SW480 (cell line): Measurements from ENCODE around the gene NTF3.

Experiments used
- DNase-seq: peaks from one replicate; pipeline ENCODE4 v3.0.0-alpha.2; 2016; ENCODE audit warnings: low spot score

The NTF3 gene

DNA sequence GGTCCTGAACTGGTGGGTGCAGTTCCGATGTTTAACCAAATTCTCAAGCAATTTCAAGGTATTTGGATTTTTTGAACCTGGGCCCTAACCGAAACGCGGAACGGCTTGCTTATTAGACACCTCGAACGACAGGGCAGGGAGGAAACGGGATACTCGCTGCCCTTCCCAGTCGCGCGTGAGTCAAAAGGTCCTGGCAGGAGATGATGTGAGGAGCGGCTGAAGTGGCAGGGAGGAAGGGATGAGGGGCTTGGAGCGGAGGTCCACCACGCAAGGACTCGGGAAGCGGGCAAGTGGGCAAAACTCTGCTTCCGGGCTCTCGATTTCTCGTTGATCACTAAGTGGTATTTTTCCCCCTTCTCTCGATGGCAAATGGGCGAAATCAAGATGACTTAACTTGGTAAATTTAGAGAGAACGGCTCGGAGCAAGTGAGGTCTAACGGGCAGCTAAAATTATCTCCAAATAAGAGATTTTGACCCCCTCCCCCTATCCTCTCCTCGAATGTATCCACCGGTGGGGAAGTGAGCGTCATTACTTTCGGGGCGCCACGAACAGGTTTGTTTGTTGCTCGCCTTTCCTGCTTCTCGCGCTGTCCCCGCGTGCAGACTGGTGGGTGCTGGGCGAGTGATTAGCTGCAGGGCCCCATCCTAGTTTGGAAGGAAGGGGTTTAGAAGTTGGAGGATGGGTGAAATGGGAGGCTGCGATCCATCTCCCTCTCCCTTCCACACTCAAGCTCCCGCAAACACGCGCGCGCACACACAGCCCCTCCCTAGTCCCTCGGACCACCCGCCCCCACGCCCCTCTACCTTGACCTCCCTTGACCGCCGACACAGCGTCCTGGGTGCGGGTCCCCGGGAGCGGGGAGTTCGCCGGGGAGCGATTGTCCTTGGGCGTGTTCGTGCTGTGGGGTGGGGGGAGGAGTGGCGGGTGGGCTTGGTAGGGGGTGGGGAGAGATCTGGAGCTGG is 986 bp upstream of the NTF3 start:
- DNase-seq = no peak

DNA sequence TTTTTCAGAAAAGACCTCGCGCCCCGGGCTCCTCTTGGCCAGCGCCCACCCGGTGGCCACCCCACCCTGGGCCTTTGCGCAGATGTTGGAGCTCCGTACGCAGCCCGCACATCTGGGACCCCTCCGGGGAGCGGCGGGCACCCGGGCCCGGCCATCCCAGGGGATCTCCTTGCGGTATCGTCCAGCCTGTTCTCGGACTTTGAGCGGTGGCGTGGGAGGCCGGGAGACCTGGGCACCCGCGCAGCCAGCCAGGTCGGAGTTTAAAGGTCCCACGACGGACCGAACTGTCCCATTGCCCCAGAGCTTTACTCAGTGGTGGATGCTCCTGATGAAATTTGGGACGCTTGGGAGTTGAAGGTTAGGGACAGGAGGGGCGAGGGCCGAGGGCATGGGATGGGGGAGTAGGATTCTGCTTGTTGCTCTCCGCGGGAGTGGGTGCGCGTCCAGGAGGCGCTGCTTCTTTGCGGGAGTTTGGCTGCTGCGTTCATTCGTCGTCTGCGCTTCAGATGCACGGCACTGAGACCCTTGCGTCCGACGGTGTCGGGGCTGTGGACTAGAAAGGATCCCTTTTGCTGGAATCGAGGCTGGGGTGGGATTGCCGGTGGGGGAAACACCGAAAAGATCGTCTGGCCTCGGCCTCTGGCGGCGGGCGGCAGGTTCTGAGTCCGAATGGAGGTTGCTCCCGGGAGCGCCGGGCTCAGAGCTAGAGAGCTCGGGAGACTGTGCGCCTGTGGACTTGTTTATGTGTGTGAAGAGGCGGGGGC is 1.4 kb downstream of the NTF3 start:
- no peak for DNase-seq

DNA sequence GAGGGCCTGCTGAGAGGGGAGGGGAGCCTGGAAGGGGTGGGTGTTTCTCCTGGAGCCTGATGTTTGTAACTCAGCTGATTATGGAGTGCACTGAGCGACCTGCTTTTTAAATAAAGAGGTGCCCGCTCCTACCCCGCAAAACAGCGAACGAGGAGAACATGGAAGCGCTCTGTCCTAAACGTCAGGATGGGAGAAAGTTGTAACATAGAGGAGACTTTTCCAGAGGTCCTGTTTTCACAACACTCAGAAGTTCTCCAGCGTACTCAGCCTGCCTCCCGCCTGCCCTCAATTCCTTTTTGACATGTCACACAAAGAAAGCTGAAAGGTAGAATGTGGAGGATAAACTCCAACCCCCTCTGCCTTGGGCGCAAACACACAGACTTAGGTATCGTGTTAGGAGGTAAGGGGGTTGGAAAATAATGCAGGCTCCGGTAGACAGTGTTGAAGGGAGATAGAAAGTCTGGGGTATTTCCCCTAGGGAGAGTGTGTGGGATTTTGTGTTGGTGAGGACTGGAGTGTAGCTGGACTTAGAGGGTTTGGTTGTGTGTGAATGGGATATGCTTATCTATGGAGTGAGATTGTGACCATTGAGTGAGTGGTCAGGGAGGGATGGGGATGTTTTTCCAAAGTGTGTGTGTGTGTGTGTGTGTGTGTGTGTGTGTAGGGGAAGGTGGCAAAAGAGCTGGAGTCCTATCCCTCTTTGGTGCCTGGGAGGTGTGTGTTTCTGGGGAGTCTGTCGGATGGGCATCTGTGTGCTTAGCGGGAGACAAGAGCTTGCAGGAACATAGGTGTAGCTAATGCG is 2.1 kb downstream of the NTF3 start:
- no peak for DNase-seq

DNA sequence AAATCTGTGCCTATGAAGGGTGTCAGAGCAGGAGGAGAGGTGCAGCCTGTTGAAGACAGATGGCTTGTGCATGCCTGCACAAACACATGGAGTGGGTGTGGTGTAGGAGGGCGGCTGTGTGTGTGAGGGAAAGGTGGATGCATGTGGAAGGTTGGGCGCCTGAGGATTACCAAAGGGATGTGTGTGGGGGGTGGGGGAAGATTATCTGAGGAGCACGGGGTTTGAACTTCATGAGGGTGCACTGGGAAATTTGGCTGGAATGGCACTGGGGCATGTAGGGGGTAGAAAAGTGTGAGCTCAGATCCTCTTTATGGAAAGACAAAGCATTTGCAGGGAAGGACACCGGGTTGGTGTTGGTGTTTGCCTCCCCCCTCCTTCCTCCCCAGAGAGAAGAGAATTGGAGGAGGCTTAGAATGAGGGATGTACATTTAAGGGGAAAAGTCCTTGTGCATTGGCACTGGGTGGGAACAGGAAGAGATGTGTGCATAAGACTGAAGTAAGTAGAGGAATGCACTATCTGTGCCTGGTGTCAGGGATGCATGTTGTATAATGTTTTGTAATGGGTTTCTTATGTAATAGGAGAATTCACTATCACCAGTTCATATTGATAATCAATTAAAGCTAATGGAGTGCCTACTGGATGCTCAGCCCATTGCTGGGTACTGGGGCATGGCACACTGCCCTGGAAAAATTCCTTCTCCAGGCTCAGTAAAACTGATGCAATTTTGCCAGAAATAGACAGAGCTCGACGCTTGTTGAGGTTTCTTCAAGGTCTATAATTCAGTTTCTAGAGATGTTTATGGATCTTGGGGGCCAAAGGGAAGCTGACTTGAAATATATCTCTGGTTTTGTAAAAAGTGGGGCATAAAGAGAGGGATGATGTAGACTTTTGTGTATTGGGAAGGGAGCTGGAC is 3.0 kb downstream of the NTF3 start:
- no peak for DNase-seq

DNA sequence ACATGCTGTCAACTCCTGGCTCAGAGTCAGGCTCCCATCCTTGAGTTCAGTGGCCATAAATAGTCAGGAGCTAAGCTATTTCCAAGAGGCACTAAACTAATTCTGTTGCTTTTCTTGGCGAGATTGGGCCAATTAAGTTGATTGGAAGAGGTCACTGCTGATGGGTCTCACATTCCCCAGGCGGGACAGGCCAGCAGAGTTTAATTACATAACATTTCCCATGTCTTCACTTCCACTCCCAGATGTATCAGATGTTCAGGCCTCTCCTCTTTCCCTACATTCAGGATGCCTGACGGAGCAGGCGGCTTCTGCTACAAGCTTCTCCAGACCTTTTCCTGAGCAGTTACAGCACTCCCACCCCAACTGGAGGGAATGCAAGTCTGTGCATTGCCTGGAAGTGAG is 5.3 kb downstream of the NTF3 start:
- no peak for DNase-seq

DNA sequence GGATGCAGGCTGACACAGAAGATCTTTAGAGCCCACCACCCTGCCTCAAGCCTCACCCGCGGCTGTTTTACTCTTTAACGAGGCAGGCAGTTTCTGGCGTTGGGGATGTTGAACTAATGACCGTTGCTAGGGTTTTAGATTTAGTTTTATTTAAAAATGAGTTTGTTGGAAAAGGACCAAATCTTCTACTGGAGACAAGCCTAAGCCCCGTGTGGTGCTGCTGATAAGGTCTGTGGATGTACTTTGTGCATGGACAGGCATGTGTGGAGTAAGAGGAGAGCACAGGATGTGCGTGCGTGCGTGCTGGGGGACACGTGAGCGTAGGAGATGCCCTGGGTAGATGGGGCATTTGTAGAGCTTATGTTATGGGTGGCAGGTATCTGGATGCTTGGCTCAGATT is 5.7 kb downstream of the NTF3 start:
- no peak for DNase-seq

DNA sequence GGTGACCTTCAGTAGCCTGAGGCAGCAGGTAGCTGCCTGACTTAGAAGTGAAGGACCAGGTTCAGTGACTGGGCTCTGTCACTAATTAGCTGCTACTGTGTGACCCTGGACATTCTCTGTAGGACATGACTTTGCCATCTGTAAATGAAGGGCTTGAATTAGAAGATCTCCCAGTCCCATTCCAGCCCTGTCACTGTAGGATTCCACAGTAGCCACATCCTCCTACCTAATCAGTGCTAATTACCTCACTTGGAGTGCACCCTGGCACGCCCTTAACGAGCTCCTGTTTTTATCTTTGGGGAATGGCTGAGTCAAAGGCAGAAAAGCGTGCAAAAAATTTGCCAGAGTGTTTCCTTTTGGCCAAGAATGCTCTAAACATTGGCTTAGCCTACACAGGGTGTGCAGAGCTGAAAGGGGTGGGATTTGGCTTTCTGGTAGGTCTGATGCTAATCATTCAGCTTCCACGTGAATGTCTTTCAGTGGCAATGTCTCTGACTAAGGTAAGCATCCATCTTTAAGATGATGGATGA is 6.8 kb downstream of the NTF3 start:
- DNase-seq = peak; percentile 57

DNA sequence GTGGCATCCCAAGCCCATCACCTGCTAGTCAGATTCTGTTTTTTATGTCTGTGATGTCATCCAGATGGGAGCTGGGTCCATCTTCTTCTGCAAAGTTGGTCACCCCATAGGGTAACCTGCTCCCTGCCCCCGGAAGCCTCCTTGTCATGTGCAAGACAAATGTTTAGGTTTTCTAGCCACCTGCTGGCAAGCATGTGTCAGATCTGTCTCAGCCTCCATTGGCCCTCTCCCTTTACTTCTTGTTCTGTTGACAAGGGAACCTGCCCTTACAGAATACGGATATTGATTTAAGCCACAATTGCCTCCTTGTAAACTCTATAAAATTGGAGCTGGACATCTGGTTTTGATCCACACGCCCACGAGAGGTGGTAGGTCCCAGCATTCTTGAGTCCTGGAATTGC is 7.5 kb downstream of the NTF3 start:
- DNase-seq = peak; percentile 51

DNA sequence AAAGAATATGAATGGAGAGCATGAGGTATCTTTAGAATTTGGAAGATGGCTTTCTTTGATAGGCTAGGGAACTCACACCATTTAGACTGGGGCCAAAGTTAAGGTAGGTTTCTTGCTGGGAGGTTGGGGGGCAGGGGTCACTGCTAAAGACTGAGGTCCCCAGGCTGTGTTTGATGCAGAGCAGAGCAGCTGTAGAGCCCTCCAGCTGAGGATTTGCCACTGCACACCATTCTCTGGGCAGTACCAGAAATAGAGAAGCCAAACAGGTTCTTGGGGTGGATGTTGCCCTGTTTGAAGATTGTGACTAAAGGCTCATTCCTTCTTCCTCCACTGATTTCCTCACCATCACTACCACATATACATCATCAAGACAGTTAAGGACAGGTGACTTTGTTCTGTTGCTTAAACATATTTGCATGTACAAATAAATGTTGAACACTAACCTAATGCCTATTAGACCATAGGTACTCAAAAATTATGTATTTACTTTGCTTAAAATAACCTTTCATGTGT is 7.9 kb downstream of the NTF3 start:
- no peak for DNase-seq

DNA sequence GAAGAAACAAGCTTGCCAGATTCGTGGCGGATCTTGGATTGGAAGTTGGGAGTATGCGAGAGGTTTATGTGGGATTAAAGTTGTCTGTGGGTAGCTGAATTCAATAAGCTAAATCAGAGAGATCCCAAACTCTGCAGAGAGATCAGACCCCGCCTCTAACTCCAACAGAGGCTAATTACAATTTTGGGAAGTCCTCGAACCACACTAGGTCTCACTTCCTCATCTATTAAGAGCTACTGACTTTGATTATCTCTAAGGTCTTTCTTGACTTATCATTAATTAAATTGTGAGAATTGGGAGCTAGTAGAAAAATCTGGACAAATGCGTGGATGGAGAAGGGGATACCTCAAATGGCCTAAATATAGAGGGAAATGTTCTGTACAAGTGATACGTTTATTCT is 9.1 kb downstream of the NTF3 start:
- DNase-seq = no peak

DNA sequence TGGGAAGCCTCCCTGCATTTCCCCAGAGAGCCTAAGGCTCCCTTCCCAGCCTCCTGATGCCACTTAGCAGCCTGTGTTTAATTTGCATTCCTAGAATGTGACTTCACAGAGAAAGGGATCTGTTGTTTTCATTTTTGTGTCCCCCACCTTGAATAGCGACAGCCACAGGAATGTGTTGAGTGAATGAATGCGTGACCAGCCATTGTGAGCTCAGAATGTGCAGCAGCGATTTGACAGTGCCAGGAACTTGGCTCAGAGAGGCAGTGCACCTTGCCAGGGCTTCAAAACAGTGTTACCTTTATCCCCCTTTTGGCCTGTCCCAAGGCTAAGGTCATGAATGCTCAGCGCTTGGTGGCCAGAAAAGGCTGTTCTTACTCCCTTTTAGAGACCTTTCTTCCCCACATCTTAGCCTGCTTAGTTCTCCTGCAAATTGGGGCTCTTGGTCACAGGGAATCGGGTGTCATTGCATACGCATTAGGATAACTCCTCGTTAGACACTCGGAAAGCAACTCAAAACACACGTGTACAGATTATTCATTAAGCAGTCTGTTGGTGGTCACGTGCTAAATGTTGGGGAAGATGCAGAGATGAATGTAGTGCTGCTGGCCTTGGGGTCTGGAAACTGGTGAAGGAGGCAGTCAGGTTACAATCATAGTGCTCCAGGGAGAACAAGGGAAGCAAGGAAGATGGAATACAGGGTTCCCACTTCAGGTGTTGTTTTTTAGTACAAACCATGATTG is 9.8 kb downstream of the NTF3 start:
- peak; percentile 94 for DNase-seq

DNA sequence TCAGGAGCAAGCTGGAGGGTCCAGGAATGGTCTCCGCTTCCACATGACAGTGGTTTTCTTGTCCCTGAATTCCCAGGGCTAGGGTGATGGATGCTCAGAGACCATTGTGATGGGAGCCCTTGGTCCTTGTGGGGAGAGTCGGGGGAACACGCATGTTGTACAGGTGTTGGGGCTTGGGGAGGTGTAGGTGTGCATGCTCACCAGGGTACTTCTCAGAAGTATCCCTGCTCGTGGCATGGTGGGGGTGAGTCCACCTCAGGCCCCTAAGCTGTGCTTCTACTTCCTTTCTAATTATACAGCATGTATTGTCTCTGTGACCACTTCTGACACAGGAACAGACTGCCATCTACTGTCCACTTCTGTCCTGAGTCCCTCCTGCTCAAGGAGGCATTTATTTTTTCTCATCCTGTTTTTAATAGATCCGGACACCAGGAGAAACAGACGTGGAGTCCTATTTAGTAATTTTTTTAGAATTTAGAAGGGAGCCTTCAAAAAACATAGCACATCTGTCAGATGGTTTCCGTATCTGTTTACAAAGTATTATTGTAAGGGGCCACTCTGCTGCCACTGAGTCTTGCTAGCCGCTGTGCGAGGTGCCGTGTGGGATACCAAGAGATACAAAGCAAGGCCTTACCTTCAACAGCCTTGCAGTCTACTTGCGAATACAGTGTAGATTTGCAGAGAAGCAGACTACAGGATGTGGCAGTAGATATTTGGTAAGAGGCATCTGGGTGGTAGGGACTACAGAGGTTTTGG is 10.5 kb downstream of the NTF3 start:
- peak; percentile 89 for DNase-seq

DNA sequence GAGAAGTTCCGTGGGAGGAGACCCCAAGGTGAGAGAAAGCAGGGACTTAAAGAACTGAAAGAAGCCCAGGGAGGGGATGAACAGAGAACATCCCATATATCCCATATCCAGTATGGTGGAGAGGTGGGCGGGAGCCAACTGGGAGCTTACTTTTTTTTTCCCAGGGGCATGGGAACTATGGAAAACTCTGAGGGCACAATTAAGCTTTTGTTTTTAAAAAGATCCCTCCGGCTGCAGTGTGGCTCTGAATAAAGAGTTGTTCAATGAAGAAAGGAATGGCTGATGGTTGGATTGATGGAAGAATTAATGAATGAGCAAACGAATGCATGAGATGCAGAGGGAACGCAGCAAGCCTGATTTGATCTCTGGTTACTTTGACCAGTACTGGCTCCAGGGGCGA is 12.6 kb downstream of the NTF3 start:
- no peak for DNase-seq

DNA sequence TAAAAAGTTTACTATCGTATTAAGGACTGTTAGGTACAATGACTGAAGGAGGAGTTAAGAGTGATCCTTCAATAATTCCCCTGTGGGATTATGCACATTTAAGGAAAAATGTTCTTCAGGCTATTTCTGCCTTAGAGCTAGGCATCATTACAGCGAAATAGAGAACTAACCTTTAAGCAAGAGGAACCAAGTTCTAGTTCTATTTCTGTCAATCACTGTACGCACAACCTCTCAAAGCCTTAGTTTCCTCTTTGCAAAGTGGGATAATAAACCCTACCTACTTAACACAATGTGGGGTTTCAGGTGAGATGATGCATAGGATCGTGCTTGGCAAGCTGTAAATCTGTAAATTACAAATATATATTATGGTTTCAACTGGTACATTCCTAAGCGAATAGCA is 15.4 kb downstream of the NTF3 start:
- no peak for DNase-seq

DNA sequence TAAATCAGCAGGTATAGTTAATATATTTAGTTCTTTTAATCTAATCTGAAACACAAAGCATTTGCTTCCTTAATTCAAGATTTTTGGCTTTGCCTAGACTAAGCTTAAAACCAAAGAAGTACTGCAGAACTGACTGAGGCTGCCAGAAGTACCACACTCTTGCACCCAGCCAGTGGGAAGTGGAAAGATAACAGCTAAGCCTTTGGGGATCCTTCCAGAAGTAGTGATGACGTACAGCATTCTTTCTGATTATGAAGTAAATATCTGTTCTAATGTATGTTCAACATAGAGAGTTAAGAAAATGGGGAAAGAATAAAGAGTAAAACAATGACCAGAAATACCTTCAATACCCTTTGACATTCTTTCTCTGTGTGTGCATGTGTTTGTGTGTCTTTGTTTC is 19.3 kb downstream of the NTF3 start:
- DNase-seq = no peak

DNA sequence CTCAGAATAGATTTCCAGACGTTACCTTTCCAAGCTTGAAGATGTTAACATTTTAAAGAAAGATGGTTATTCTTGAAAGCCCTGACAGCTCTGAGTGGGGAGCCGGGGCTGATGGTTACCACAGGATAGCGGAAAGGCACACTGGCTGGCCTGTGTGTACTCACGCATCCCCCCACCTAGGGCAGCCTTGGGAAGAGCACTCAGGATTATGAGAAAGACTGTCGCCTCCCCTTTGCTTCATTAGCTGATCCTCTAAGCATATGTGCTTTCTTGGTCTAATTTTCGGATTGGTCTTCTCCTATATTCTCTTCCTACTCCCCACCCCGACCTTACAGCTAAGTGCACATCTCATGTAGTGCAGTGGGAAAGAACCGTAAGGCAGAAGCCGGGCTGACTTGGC is 20.7 kb downstream of the NTF3 start:
- DNase-seq = no peak

DNA sequence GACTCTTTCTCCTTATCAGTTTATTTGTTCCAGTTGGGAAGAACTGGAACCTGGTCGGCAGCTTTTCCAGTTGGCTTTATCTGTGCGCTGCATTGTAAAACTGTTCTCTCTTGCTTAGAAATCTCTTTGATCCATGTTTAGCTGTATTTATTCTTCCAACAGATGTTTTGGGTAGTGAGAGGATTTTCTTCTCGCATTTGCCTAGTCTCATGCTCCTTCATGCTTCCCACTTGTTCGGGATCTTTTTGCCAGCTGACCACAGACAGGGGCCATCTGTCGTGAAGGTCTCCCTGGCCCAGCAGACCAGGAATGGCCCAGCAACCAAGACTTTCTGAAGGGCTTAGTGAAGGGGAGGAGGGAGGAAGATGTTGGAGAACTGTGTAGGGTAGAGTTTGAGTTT is 21.6 kb downstream of the NTF3 start:
- DNase-seq = no peak

DNA sequence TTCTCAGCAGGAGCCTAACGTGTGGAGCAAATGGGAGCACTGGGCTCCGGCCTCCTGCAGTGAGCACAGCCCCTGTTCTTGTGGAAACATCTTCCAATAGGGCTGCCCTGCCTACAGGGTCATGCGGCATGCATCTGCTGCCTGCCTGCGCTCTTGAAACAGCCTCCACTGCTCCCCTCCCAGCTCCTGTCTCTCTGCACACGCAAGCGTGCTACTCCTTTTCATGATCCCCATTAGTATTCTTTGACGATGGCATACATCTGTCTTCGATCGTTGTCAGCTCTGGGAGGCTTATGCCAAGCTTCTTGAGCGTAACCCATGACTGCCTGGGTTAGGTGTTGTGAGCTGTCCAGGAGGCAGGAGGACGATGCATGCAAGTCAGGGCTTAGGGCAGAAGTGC is 23.1 kb downstream of the NTF3 start:
- no peak for DNase-seq

DNA sequence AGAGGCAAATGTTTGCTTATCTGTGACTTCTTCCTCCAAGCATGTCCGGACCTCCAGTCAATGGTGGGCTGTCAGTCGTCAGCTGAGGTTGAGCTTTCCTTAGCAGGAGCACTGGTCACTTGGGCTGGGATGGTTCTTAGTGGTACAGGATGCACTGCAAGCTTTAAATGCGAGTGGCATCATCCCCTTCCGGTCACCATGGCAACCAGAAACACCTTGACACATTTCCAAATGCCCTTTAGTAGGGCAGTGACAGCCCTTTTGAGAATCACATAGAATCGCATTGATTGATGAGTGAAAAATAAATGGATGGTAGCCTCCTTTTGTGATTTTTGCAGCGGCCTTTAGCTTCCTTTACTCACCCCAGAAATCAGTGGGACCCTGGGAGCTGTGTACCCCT is 24.1 kb downstream of the NTF3 start:
- DNase-seq = no peak
